Naive thymus-derived CD8-positive, alpha-beta T cell (primary cell): ENCODE data around the gene DLG5. TPM values are rescaled to one million over a fixed set of nuclear protein-coding genes. Genes with fewer than 3 reads are reported as not detected.

Experiments used
- ATAC-seq, 2 donors: fragments of 150-1000 bp; cut with Tn5 transposase in 1 of 2; sonication (Bioruptor Pico), chemical (Tn5 transposase) in 1 of 2; 1 replicate in 1 of 2; 2 replicates in 1 of 2; pipeline ENCODE4 v1.10.0; 2021; ENCODE audit warnings: mild to moderate bottlenecking in 2 of 2, moderate library complexity in 2 of 2
- POLR2A ChIA-PET: fragments of 350-600 bp; sonication (Branson Sonifier 250); formaldehyde crosslinking; loops from one replicate; lab custom pipeline; 2021; ENCODE audit warnings: antibody characterized with exemption; lab: Charles Lee
- DNase-seq, 10 donors: peaks; one replicate each; pipeline versions ENCODE4 v3.0.0 to v3.0.0-alpha.2; 2020 to 2022
- H3K27ac Mint-ChIP-seq, 10 donors: one replicate each; pipeline ENCODE4 v1.8.0; 2020 to 2022; ENCODE audit warnings: mild to moderate bottlenecking in 10 of 10, mixed read lengths in 10 of 10, moderate library complexity in 4 of 10, inconsistent platforms in 1 of 10
- H3K27me3 Mint-ChIP-seq, 5 donors: one replicate each; pipeline ENCODE4 v1.8.0; 2021 to 2022; ENCODE audit warnings: mixed read lengths in 5 of 5
- H3K36me3 Mint-ChIP-seq, 3 donors: one replicate each; pipeline ENCODE4 v1.8.0; 2020 to 2022; ENCODE audit warnings: mixed read lengths in 3 of 3, mild to moderate bottlenecking in 2 of 3, inconsistent platforms in 1 of 3
- H3K4me1 Mint-ChIP-seq, 4 donors: one replicate each; pipeline ENCODE4 v1.8.0; 2021 to 2022; ENCODE audit warnings: mixed read lengths in 4 of 4
- H3K4me3 Mint-ChIP-seq, 10 donors: one replicate each; pipeline ENCODE4 v1.8.0; 2020 to 2022; ENCODE audit warnings: mild to moderate bottlenecking in 10 of 10, mixed read lengths in 10 of 10, moderate library complexity in 6 of 10, inconsistent platforms in 1 of 10
- H3K9me3 Mint-ChIP-seq, 9 donors: one replicate each; pipeline ENCODE4 v1.8.0; 2020 to 2022; ENCODE audit warnings: mixed read lengths in 9 of 9, mild to moderate bottlenecking in 3 of 9, inconsistent platforms in 1 of 9, moderate library complexity in 1 of 9
- polyA plus RNA-seq, 3 donors: library from polyadenylated mRNA; unstranded; fragments of 300-500 nt; fragmentation: Illumina TruSeq; gene quantifications; one replicate each; pipeline ENCODE4 v1.2.3, GENCODE V29; 2021
- total RNA-seq, 8 experiments: library from RNA in 2 of 8; stranded (reverse) in 2 of 8; gene quantifications; one replicate each; pipeline ENCODE4 v1.2.3 and lab custom pipeline; 2021 to 2026

Gene DLG5
- total and polyA plus RNA-seq, 5 experiments from 2014 or later, result 0.04 to 0.55 (median 0.42) TPM; not detected in 1

DNA sequence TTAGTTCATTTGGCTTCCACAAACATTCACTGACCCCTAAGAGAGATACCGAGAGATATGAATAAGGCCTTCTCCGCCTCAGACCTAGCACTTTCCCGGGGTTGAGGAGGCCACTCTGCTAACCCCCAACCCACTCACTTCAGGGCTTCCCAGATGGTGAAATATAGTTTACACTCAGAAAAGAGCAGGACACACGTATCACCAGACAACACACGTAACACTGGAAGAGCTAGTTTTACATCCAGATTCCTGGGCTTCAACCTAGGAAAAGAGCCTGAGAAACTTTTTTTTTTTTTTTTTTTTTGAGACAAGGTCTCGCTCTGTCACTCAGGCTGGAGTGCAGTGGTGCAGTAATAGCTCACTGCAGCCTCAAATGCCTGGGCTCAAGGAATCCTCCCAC lies 15.2 kb upstream of the DLG5 start:
- peaks cover 7 to 22% (median 11%) of the 10 kb centered on the region in 5 donors for H3K27me3 Mint-ChIP-seq
- POLR2A ChIA-PET, result no interaction called here
- no peaks in the 10 kb centered on the region for H3K4me1 Mint-ChIP-seq
- ATAC-seq (no peak), DNase-seq (no peak)
- H3K36me3 Mint-ChIP-seq, result no peaks in the 10 kb centered on the region
- H3K9me3 Mint-ChIP-seq, result no peaks in the 10 kb centered on the region
- H3K4me3 Mint-ChIP-seq, result no peak overlapping the region
- no peak overlapping the region for H3K27ac Mint-ChIP-seq

DNA sequence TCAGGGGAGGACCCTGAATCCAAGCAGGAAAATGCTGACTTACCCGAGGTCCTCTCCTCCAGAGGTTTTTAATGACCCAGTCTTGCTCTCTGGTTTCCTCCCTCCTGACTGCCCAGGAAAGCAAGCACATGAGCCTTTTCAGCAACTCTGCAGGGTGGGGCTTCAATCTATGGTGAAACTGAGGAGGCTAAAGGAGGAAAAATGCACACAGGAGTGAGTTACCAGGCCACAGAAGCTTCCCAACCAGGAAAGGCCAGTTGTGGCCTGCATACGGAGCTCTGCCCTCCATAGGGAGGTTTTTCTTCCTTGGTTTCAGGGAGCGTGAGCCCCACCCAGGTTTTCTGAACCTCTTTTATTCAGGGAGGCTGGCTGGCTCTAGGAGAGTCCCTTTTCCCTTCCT lies 14.1 kb upstream of the DLG5 start:
- Mint-ChIP-seq H3K9me3 (no peaks in the 10 kb centered on the region), H3K4me1 (no peaks in the 10 kb centered on the region), H3K27me3 (peaks cover 5 to 22% (median 10%) of the 10 kb centered on the region in 5 donors), H3K27ac (no peak overlapping the region), H3K4me3 (no peak overlapping the region), H3K36me3 (no peaks in the 10 kb centered on the region)
- no peak for ATAC-seq
- POLR2A ChIA-PET, result no interaction called here
- no peak for DNase-seq

DNA sequence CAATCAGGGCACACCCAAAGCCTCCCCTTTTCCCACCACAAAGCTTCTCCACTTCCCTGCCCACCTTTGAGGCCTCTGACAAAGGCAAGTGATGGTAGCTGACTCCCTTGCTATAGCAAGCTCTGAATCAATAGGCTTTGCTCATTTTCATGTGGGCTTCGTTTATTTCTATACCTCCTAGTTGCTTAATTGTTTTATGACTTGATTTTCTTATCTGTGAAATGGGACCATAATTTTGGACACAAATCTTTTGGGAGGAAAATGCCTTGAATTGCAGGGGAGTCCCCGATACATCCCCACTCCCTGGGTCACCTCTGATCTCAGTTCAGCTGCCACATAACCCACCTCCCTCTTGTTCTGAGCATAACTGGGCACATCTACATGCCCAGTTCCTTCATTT lies 13.7 kb upstream of the DLG5 start:
- Mint-ChIP-seq H3K4me3 (no peak overlapping the region), H3K27ac (no peak overlapping the region), H3K4me1 (no peaks in the 10 kb centered on the region), H3K9me3 (no peaks in the 10 kb centered on the region), H3K27me3 (peaks cover 5 to 21% (median 10%) of the 10 kb centered on the region in 5 donors), H3K36me3 (no peaks in the 10 kb centered on the region)
- no peak for ATAC-seq
- POLR2A ChIA-PET, result no interaction called here
- DNase-seq, result no peak

DNA sequence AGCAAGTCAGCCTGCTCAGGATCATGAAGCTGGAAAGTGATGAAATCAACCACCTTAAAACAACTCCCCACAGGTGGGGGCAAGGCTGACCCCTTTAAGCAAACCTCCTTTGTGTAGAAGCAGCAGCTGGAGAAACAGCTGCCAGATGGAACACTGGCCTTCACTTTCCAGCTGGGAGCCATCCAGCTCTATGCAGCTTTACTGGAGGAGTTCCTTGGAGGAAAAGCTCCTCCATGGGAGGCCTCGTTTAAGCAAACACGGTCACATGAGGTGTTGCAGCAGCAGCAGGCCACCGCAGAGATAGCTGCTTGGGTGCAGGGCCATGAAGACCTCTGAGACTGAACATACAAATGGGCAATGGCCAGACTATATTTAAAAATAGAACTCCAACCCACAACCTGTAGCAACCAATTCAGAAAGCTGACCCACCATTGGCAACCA lies 13.0 kb upstream of the DLG5 start:
- peaks cover 5 to 15% (median 10%) of the 10 kb centered on the region in 5 donors for H3K27me3 Mint-ChIP-seq
- POLR2A ChIA-PET, result no interaction called here
- ATAC-seq (no peak), DNase-seq (no peak)
- no peaks in the 10 kb centered on the region for H3K36me3 Mint-ChIP-seq
- no peaks in the 10 kb centered on the region for H3K9me3 Mint-ChIP-seq
- H3K27ac Mint-ChIP-seq, result no peak overlapping the region
- H3K4me3 Mint-ChIP-seq, result no peak overlapping the region
- H3K4me1 Mint-ChIP-seq, result no peaks in the 10 kb centered on the region

DNA sequence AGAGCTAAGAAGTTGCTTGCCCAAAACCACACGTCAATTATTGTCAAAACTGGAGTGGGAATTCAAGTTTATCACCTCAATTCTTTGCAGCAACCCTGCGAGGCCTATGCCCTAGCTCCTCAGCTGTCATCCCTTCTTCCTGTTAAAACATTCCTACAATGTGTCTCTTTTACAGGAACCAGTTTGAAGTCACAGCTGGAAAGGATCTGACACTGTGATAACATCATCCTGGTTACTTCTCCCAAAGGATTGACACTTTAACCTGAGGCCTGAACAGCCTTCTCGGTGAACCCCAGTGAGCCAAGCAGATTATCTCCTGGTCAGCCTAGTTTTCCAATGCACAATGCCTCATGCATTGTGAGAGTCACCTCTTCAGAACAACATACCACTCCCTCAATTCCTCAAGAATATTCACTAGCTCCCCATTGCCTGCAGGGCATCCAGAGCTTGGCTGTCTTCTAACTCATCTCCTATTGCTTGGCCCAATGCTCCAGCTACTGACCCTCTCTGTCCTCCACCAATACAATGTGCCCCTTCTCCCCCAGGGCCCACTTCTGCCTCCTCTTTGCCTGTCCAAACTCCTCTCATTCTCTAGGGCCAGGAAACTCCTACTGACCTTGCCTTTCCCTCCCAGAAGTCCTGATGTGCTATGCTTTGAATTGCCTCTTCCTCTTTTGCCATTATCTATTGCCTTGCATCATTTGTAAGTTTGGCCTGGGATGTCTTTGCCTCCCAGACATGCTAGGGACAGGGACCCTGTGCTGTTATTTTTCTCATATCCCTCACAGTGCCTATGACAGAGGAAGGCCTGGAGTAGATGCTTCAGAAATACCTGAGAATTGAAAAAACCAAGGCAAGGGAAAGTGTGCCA lies 10.4 kb upstream of the DLG5 start:
- Mint-ChIP-seq H3K4me3 (no peak overlapping the region), H3K36me3 (no peaks in the 10 kb centered on the region), H3K4me1 (no peaks in the 10 kb centered on the region), H3K27ac (no peak overlapping the region), H3K27me3 (peaks cover 0 to 7% (median 4%) of the 10 kb centered on the region in 5 donors), H3K9me3 (no peaks in the 10 kb centered on the region)
- ATAC-seq, result no peak
- POLR2A ChIA-PET, result no interaction called here
- no peak for DNase-seq

DNA sequence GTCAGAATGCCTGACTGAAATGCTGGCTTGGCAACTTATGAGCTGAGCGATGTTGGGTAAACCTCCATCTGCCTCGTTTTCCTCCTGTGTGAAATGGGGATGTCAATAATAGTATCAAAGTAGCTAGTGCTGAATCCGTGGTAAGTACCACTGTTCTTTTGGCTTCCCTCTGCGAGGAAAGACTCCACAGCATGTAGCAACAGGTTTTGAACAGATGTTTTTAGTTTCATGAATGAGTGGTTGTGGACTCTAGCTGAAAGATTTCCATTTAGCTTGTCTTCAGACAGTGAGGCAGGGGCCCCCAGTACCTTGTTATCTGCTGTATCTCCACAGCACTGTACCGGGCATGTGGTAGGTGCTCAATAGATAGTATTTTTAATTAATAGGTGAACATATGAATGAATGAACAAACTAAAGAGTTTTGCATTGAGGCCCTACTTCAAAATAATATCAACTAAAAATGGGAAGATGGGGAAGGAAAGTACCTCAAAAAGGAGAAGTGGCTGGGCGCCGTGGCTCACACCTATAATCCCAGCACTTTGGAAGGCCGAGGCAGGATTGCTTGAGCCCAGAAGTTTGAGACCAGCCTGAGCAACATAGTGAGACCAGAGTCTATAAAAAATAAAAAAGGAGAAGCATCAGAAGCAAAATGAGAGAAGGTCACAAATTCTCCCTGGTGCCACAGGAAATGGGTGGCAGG lies 5.6 kb upstream of the DLG5 start:
- no peak for DNase-seq
- ATAC-seq, result no peak
- no peak overlapping the region for H3K27ac Mint-ChIP-seq
- peaks cover 0 to 2% (median 0%) of the 10 kb centered on the region in 9 donors for H3K9me3 Mint-ChIP-seq
- H3K36me3 Mint-ChIP-seq, result peaks cover 0 to 4% (median 0%) of the 10 kb centered on the region in 3 donors
- no peak overlapping the region for H3K4me3 Mint-ChIP-seq
- POLR2A ChIA-PET, result no interaction called here
- H3K27me3 Mint-ChIP-seq, result peaks cover 14 to 37% (median 26%) of the 10 kb centered on the region in 5 donors
- peaks cover 0 to 7% (median 4%) of the 10 kb centered on the region in 4 donors for H3K4me1 Mint-ChIP-seq

DNA sequence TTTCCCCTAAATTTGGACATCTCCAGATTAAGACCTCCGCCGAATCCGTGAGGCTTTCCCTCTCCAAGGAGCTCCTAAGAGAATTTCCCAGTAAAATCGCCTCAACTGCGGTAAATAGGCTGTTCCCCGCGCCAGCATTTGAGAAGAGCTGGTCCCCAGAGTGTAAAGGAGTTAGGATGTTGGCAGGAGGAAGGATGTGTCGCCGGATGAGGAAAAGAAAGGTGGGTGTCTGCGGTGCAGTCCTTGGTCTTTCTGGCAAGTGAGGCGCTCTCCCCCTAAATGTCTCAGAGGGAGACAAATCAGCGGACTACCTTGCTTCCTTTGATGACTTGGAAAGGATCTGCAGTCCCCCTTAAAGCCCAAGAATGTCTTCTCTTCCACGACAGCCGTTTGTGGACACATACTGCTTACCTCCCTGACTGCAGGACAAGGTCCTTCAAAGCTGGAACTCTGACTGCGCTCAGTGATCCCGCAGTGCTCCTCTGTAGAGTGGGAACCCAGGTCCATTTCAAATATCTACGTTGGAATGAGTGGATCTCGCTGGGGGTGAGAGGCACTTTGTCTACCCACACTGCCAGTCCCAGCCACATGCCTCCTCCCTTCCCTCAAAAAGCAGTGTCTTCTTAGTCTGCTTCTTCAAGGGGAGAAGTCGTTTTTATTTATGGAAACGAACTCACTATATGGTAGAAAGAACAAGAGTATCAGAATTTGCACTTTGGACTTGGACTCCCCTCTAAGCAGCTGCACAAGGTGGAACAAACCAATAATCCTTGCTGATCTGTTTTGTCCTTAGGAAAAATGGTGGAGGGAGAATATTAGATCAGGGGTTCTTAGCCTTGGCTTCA lies 1.1 kb upstream of the DLG5 start:
- H3K4me3 Mint-ChIP-seq, result peak overlapping the region; percentile 49 to 82 (median 70)
- H3K36me3 Mint-ChIP-seq, result peaks cover 0 to 4% (median 0%) of the 10 kb centered on the region in 3 donors
- POLR2A ChIA-PET, result no interaction called here
- H3K27me3 Mint-ChIP-seq, result peaks cover 27 to 72% (median 45%) of the 10 kb centered on the region in 5 donors
- peaks cover 0 to 2% (median 0%) of the 10 kb centered on the region in 9 donors for H3K9me3 Mint-ChIP-seq
- H3K27ac Mint-ChIP-seq, result peak overlapping the region in 1 of 10 donors; percentile 13
- DNase-seq (no peak), ATAC-seq (no peak)
- H3K4me1 Mint-ChIP-seq, result peaks cover 4 to 15% (median 9%) of the 10 kb centered on the region in 4 donors

DNA sequence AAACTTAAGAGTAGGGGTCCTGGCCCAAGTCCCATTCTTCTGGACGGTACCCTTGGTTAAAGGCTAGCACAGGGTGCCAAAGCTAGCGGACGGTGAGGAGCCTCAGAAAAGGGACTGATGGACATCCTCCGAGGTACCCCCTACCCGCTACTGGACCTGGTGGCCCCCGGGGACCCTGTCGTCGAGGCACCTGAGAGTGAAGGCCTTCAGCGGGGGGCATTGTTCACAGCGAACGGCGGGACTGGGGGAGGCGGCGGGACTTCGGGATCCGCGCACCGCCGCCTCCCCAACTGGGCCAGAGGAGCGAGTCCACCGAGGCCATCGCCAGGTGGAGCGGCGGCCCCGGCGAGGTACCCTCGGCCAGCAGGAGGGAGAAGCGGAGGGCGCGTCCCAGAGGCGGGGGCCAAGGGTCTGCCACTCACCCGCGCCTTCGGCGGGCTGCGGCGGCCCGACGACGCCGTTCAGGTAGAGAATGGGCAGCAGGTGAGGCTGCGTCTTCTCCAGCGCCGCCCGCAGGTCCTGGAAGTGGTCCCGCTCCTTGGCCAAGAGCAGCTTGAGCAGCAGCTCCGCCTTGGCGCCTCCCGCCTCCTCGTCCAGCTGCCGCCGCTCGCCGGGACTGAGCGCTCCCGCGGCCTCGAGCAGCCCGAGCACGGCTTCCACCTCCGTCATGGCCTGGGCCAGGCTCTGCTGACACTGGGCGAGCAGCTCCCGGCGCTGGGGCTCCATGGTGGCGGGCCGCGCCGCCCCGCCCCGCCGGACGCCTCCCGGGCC lies 575 bp downstream of the DLG5 start:
- peaks cover 0 to 4% (median 0%) of the 10 kb centered on the region in 3 donors for H3K36me3 Mint-ChIP-seq
- ATAC-seq (peak; percentile 49 to 52), DNase-seq (peak in 1 of 10 donors; percentile 11)
- peaks cover 26 to 75% (median 50%) of the 10 kb centered on the region in 5 donors for H3K27me3 Mint-ChIP-seq
- H3K4me1 Mint-ChIP-seq, result peaks cover 4 to 15% (median 9%) of the 10 kb centered on the region in 4 donors
- H3K4me3 Mint-ChIP-seq, result peak overlapping the region in 8 of 10 donors; percentile 29 to 83 (median 74)
- POLR2A ChIA-PET, result no interaction called here
- H3K9me3 Mint-ChIP-seq, result peaks cover 0 to 2% (median 0%) of the 10 kb centered on the region in 9 donors
- no peak overlapping the region for H3K27ac Mint-ChIP-seq

DNA sequence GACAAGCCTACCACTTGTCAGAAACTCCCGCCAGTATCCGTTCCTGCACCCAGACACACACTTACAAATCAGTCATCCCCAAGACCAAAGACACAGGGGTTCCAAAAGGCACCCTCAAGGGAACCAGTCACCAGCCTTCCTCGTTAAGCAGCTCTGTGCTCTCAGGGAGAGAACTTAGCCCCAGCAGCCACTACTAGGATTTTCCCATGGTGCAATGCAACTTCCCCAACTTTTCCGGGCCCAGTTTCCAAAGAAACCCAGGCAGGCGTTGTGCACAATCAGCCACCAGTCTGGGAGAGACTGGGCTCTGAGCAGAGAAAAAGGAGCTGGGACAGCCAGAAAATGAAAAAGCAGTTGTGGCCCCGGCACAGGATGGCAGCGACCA lies 1.2 kb downstream of the DLG5 start:
- POLR2A ChIA-PET, result no interaction called here
- Mint-ChIP-seq H3K9me3 (peaks cover 0 to 2% (median 0%) of the 10 kb centered on the region in 9 donors), H3K27me3 (peaks cover 26 to 80% (median 54%) of the 10 kb centered on the region in 5 donors), H3K36me3 (peaks cover 0 to 4% (median 0%) of the 10 kb centered on the region in 3 donors), H3K4me1 (peaks cover 4 to 15% (median 9%) of the 10 kb centered on the region in 4 donors), H3K4me3 (peak overlapping the region; percentile 29 to 83 (median 72)), H3K27ac (no peak overlapping the region)
- DNase-seq (no peak), ATAC-seq (no peak)

DNA sequence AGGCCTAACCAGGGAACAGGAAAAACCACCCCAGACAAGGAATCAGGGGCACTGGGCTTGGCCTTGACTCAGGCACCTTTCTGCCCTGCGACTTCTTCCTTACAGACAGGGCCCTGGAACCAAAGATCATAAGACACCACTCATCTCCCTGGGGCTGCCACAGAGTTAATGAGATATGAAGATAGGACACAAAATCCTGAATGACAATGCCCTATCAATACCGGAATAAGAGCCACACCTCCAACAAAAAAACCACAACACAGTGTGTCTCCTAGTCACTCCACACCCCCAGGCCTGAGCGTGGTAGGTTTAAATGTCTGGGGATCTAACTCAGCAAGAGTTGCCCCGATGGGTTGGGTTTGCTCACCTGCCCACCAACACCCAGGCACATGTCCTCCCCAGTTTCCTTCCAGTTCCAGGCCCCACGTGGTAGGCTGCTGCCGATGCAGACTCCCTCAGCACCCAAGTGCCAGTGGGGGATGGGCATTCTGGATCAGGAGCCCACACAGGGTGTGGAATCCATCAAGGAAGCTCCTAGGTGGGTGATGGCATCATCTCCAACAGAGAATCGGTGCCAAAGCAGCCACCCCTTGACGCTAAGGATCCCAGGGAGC lies 3.9 kb downstream of the DLG5 start:
- peaks cover 0 to 2% (median 0%) of the 10 kb centered on the region in 9 donors for H3K9me3 Mint-ChIP-seq
- peaks cover 17 to 67% (median 38%) of the 10 kb centered on the region in 5 donors for H3K27me3 Mint-ChIP-seq
- DNase-seq, result no peak
- no peak for ATAC-seq
- H3K27ac Mint-ChIP-seq, result no peak overlapping the region
- peaks cover 4 to 13% (median 9%) of the 10 kb centered on the region in 4 donors for H3K4me1 Mint-ChIP-seq
- POLR2A ChIA-PET, result no interaction called here
- no peak overlapping the region for H3K4me3 Mint-ChIP-seq
- peaks cover 0 to 4% (median 0%) of the 10 kb centered on the region in 3 donors for H3K36me3 Mint-ChIP-seq

DNA sequence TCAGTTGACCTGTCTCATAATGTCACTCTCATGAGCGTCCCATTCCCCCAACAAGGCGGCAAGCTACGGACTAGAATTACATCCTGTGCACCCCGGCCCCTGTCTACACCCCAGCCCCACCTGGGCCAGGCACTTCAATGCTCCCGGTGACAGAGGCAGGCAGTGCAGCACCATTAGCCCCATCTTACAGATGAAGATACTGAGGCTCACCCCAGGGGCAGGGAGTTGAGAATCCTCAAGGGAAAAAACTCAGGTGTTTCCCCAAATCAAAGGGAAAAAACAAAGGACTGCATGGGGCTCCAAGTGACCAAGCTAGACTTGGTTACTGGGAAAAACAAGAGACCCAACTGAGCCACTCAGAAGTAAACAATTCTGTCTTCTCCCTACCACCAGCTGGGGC lies 4.5 kb downstream of the DLG5 start:
- peaks cover 0 to 2% (median 0%) of the 10 kb centered on the region in 9 donors for H3K9me3 Mint-ChIP-seq

More for the DNA sequence above, 4.5 kb downstream of the DLG5 start:
- H3K27me3 Mint-ChIP-seq, result peaks cover 16 to 61% (median 32%) of the 10 kb centered on the region in 5 donors
- no peak overlapping the region for H3K27ac Mint-ChIP-seq
- no peaks in the 10 kb centered on the region for H3K36me3 Mint-ChIP-seq
- H3K4me1 Mint-ChIP-seq, result peaks cover under 1 to 8% (median 6%) of the 10 kb centered on the region in 4 donors
- ATAC-seq, result no peak
- H3K4me3 Mint-ChIP-seq, result no peak overlapping the region
- POLR2A ChIA-PET, result no interaction called here
- DNase-seq, result no peak
